ENCODE measurements around the gene ARF3. TPM values are rescaled to one million over a fixed set of nuclear protein-coding genes. Genes with fewer than 3 reads are reported as not detected.

Gene ARF3
- 108 and 163 TPM in 2 replicates for total RNA-seq (2014; rRNA removed; shearing (Covaris generic))
- 142 and 148 TPM in 2 replicates for polyA plus RNA-seq (2015; cell fraction: cytosol; rRNA removed)
- polyA plus RNA-seq (2015; cell fraction: nucleus; rRNA removed), result 148 and 162 TPM in 2 replicates

DNA sequence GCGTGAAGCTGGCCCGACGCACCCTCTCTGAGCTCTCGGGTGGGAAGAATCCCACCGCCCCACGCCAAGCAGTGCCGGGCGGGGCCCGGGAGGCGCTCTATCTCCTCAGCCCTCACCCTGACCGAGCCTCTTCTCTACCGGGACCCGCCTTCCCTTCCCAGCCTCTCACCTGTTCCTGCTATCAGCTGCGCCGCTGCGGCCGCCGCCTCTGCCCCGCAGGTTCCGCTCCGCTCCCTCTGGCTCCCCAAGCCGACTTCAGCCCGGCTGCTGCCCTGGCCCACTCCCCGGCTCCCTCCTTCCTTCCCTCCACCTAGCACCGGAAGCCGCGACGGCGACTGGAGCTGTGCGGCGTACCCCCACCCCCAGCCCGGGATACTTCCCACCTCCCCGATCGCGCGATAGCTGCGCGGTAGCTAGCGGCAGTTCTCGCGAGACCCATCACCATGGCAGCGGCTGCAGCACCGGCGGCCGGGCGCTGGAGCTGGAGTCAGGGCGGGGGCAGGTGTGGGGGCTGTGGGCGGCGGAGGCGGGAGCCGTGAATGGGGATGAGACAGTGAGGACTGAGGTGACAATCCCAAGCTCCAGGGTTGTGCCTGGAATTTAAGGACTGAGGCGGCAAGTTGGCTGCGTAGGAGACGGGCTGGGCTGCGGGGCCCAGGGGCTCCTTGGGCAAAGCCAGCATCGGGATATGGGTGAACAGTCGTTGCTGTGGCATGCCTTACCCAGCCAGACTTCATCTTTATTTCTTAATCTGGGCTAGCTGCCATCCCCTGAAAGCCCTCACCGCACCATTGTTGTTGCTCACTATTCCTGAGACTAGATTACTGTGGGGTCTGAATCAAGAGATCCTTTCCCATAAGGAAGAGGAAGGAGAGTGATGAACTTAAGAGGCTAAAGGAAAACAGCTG is at the start of gene ARF3:
ARF3 (minus strand) TSS at position 347 of the 908 bp plus-strand sequence. CDS start 16,392 bp downstream, outside the sequence.
- DNase-seq (ENCODE audit: low read depth), result peak; percentile 88

DNA sequence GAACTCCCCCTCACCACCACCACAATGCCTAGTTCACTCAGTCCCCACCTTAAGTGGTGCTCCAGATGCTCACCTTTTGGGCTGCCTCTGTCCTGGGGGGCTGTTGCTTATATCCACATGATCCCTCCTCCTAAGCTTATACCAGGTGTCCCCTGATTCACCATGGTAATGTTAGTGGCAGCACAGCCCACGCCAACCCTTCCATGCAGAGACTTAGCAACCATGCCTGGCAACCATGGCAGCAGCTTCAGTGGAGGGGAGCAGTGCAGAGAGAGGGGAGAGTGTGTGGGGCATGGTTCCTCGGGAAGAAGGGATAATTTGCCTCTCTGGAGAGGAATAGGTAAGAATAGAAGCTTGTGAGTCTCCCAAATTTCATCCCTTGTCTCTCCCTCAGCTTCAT is 43.1 kb upstream of the ARF3 start:
- no peak for DNase-seq (ENCODE audit: low read depth)

DNA sequence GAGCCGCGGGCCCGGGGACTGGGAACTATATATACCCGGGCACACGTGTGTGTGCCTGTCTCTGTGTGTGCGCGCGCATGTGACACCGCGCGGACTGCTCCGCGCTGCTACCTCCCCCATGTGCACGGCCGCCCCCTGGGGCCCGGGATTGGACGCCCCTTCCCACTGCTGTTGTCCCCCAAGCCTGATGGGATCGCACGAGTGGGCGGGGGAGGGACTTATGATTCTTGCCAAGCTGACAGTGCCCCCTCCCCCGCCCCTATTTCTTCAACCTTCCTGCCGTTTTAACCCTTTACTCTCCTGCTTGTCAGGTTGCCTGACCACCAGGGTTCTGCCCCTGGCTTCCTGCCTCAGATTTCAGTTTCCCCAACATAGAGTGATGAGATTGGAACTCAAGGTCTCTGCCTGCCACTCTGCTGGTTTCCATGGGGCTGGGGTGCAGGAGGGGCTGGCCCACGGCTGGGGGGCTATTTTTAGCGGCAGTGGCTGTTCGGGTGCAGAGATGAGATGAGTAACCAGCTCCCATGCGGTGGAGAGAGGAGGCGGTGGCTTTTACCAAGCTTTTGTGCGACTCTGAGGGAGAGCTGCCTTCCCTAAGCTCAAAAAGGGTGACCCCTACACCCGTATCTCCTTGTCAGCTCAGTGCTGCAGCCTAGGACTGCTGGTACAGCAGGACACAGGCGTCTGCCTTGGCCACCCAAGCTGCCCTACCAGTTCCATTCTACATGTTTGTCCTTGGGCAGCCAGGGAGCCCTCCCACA is 42.3 kb upstream of the ARF3 start, which contains the start of gene DDN:
DDN (minus strand) TSS at position 5 of the 761 bp plus-strand sequence. CDS start 88 bp downstream, outside the sequence.
- DNase-seq (ENCODE audit: low read depth), result no peak

DNA sequence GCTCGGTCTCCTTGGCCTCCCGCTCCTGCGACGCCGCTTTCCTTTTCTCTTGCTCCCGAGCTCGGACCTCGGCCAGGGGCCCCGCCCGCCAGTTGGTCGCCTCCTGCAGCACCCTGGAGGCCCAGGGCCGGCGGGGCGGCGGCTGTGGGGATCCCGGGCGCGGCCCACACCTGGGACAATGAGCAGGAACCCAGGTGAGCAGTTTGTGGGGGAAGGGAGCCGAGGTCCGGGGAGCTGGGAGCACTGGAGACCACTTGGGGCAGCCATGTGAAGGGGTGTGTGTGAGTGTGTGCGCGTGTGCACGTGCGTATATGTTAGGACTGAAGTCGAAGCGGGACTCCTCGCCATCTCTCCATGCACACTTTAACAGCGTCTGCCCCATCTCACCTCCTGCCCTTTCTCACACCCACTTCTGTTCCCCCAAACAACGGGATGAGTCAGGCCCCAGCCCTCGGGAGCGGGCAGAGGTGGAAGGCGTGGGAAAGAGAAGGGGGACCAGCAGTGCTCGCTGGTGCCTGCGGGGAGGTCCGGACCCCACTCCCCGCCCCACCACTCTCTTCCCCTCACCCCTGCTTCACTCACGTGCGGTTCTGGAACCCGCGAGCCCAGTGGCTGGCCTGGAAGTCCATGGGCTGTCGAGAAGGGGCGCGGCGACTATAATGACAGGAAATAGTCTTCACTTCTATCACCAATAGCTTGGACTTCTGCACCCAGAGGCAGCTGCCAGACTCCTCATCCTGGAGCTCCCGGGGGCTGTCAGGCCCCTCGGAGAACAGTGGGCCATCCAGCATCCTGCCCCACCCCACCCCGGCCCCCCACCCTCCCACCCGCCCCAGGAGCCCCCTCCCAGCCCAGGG is 41.4 kb upstream of the ARF3 start:
- DNase-seq (ENCODE audit: low read depth), result no peak

DNA sequence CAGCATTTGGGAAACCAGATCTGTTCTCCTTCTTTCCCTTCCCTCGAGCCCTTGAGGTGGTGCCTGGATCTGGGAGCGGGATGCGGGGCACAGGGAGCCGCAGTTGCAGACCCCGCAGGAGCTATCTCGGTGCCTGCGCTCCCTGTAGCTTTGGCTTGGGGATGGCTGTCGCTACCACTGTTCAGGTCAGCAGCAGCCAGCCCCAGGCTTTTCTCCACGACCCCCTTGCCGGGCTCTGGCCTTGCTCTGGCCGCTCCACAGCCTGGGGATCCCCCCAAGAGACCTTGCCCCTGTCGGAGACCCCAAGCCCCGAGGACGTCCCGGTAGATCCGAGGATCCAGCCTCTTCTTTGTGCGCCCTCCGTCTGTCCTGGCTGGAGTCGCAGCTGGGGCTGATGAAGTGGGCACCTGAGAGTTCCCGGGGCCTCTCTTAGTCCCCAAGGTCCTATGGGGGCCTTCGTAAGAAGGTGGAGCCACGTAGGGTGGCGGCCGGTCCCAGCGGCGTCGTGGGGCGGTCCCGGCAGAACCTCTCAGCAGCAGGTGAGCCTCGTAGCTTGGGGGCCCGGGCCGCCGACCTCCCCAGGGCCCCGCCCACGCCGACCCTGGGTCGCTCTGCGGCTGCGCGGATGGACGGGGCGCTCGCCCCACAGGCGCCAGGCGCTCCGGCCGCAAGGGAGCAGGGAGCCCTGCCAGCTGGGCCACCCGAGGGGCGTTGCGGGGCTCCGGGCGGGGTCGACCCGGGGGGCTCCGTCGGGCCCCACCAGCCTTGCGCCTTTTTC is 40.6 kb upstream of the ARF3 start:
- no peak for DNase-seq (ENCODE audit: low read depth)

- DNase-seq (ENCODE audit: low read depth), result no peak
Measured at GRCh38 chr12:48996794-48997718, 39.8 kb upstream of the ARF3 start.

DNA sequence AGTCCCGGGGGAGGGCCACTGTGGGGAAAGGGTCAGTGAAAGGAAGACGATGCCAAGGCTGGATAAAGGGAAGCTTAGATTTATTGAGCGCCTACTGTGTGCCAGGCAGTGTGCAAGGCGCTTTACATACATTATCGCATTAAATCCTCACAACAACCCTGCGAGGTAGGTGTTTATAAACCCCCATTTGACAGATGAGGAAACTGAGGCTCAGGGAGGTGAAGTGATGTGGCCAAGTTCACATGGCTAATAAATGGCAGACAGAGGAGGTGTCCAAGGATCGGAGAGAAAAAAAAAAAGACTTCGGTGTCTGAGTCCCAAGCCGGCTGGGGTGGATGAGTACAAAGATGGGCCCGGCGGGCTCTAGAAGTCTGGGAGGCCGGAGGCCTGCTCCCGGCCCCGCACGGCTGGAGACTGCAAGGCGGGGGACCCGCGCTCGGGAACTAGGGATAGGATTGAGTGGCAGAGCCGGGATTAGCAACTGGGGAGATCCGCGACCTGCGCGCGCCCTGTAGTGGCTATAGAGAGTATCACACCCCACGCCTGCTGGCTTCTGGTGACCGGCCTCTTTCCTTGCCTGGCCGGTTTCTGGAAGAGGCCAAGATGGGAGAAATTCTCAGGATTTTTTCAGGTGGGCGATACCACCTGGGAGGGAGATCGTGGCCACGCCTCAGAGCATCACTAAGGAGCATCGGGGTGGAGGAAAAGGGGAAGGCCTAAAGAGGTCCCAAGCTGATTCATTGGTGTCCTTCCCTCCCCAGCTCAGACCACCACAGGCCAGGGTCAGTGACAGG is 38.0 kb upstream of the ARF3 start:
- peak; percentile 81 for DNase-seq (ENCODE audit: low read depth)

- DNase-seq (ENCODE audit: low read depth), result no peak
Measured at GRCh38 chr12:48994224-48995085, 37.2 kb upstream of the ARF3 start.

DNA sequence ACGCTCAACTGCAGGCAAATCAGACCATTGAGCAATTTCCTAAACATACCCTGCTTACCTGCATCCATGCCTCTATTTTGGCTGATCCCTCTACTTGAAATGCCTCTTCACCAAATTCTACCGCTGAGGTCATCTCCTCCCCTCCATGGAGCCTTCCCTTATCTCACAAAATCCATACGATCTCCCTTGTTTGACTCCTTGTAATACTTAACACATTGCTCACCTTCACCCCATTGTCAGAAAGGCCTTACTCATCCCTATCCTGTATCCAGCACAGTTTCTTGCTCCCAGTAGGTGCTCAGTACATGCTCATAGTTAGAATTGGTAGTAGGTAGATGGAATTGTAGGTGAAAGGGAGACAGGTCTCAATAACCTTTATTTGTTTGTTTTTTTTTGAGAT is 36.5 kb upstream of the ARF3 start:
- no peak for DNase-seq (ENCODE audit: low read depth)

DNA sequence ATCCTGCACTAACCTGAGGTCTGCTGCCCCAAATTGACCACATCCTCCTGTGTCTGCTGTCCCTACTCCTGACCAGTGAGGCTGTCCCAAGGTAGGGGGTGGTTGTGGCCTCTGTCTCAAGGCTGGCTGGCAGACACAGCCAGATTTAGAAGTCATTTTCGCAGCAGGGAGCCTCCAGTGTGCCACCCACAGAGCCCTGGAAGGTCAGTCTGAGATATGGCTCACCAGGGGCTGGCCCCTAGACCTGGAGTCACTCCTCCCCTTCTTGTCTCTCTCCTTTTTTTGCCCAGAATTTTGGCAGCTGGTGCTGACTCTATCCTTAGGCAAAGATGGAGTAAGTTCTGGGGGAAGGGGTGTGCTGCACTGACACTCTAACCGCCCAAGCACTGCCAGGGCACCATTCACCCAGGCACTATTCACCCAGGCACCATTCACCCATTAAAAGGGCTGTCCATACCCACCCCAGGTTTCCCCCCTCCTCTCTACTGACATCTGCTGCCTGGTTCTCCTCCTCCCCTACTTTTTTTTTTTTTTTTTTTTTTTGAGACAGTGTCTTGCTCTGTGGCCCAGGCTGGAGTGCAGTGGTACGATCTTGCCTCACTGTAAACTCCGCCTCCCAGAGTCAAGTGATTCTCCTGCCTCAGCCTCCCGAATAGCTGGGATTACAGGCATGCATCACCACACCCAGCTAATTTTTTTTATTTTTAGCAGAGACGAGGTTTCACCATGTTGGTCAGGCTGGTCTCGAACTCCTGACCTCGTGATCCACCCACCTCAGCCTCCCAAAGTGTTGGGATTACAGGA is 34.2 kb upstream of the ARF3 start:
- DNase-seq (ENCODE audit: low read depth), result no peak

GRCh38 chr12:48990552-48990951 is 33.3 kb upstream of the ARF3 start:
- DNase-seq (ENCODE audit: low read depth), result no peak

DNA sequence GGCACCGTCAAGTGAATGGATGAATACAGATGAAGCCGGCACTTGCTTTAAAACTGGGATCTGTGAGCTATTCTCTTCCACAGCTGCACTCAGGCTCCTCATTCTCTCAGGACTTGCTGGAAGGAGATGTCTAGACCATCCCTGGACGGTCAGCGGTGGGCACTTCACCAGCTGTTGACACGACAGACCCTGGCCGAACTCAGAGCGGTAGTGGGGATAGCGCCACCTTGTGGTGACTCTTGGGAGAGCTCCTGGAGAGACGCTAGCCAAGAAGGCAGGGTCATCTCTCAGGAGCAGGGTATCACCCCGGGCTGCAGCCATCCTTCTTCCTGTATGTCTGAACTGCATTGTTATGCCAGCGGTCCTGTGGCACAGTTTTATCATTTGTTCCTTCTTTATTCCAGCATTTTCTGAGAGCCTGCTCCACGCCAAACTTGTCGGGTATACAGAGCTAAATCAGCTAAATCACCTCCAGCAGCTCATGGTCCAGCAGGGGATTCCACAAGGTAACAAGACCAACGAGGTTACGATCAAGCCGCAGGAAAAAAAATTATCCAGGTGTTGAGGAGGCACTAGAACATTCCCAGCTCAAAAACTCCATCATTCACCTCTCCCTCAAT is 30.9 kb upstream of the ARF3 start:
- DNase-seq (ENCODE audit: low read depth), result no peak

- DNase-seq (ENCODE audit: low read depth), result no peak
Measured at GRCh38 chr12:48986720-48987291, 29.5 kb upstream of the ARF3 start.

DNA sequence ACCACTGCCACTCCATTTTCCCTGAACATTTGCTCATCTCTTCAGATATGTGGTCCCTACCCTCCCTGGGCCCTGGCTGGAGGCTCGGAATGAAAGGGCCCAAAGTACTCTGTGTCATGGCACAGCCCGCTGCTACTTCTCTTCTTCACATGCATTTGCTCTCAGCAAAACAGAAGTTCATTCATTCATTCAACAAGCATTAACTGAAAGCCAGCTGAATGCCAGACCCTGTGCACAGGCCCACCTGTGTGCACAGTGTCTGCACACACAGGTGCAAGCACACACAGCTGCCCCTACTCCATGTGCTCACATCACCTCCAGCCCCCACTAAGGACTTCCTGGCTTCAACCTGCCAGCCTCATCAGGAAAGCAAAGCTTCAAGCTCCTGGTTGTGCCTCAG is 28.6 kb upstream of the ARF3 start:
- no peak for DNase-seq (ENCODE audit: low read depth)

DNA sequence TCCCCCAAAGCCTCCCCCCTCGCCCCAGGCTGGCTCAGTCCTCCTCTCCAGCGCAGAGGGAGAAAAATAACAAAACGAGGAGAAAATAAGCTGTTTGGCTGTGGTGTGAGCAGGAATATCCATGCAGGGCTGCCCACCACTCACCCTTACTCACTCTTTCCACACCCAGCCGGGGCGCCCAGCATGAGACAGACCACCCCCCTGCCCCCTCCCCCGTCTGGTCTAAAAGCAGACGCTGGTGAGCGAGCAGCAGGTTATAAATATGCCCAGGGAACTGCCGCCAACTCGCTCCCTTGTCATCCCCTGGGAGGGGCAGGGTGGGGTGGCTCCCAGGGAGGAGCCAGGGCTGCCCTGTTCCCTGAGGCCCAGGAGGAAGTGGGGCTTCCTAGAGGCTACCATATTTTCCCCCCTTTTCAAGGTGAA is 28.2 kb upstream of the ARF3 start:
- DNase-seq (ENCODE audit: low read depth), result no peak

Measured in HT1080 (cell line).